Suprapubic skin (tissue), 4 donors: ENCODE results near the gene RBM47.

Source experiments
- EP300 ChIP-seq: sonication (generic); formaldehyde crosslinking; IDR thresholded peaks from one replicate; pipeline ENCODE4 v1.6.1; 2017; ENCODE audit warnings: antibody characterized with exemption
- POLR2A ChIP-seq, 2 donors: fragments of 450-650 bp; IDR thresholded peaks; one replicate each; pipeline ENCODE4 v1.6.1; 2017; ENCODE audit warnings: antibody characterized with exemption in 2 of 2, mild to moderate bottlenecking in 2 of 2, moderate library complexity in 2 of 2
- POLR2AphosphoS5 ChIP-seq, 3 donors: sonication (generic); formaldehyde crosslinking; IDR thresholded peaks; one replicate each; pipeline ENCODE4 v1.6.1; 2017; ENCODE audit warnings: antibody characterized with exemption in 3 of 3
- TF ChIP-seq, protein P1 (sequence below), 2 donors: fragments of 200-600 bp in 1 of 2; fragments of 450-650 bp in 1 of 2; sonication (generic) in 1 of 2; IDR thresholded peaks; one replicate each; pipeline ENCODE4 v1.5.1; 2016 to 2019; ENCODE audit warnings: antibody characterized with exemption in 2 of 2, mild to moderate bottlenecking in 1 of 2, moderate library complexity in 1 of 2

DNA sequence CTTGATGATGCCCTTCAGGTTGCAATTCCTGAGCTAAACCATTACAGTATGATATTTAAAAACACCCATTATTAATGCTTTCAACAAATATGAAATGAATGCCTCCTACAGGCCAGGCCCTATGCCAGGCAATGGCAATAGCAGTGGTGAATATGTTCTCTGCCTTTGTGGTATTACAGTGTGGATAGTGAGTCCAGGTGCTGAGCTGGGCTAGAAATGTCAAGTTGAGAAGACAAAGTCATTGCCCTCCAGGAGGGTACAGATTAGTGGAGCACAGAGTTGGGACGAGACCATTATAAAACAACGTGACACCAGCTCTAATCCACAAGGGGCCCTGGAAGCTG is 81.9 kb downstream of the RBM47 start:
- TF ChIP-seq, protein P1, sequence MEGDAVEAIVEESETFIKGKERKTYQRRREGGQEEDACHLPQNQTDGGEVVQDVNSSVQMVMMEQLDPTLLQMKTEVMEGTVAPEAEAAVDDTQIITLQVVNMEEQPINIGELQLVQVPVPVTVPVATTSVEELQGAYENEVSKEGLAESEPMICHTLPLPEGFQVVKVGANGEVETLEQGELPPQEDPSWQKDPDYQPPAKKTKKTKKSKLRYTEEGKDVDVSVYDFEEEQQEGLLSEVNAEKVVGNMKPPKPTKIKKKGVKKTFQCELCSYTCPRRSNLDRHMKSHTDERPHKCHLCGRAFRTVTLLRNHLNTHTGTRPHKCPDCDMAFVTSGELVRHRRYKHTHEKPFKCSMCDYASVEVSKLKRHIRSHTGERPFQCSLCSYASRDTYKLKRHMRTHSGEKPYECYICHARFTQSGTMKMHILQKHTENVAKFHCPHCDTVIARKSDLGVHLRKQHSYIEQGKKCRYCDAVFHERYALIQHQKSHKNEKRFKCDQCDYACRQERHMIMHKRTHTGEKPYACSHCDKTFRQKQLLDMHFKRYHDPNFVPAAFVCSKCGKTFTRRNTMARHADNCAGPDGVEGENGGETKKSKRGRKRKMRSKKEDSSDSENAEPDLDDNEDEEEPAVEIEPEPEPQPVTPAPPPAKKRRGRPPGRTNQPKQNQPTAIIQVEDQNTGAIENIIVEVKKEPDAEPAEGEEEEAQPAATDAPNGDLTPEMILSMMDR (IDR thresholded peaks at IDR 0.05): no peak
- TF ChIP-seq POLR2A (IDR thresholded peaks at IDR 0.05) (no peak), POLR2AphosphoS5 (IDR thresholded peaks at IDR 0.05) (no peak), EP300 (no peak)
